Activated CD8-positive, alpha-beta memory T cell treated with anti-CD3 and anti-CD28 coated beads for 36 hours (primary cell): ENCODE measurements around the gene SSBP2. TPM values are rescaled to one million over a fixed set of nuclear protein-coding genes. Genes with fewer than 3 reads are reported as not detected.
"Not testable (repeated sequence)": the region's sequence is repeated elsewhere in the genome, so short reads cannot be mapped to it uniquely, and the experiment has no call there.

Source experiments
- CTCF ChIA-PET: fragments of 350-600 bp; sonication (Branson Sonifier 250); formaldehyde crosslinking; loops from one replicate; lab custom pipeline; 2021; ENCODE audit warnings: antibody characterized with exemption; lab: Charles Lee
- POLR2A ChIA-PET: fragments of 350-600 bp; sonication (Branson Sonifier 250); formaldehyde crosslinking; loops from one replicate; lab custom pipeline; 2021; ENCODE audit warnings: antibody characterized with exemption; lab: Charles Lee
- total RNA-seq, 2 experiments: library from RNA; stranded (reverse); gene quantifications; one replicate each; pipeline ENCODE4 v1.2.3, GENCODE V29; 2021

SSBP2 gene
- total RNA-seq, 2 experiments from 2014 or later = 7.0 to 9.7 TPM

GRCh38 chr5:81631621-81632020 is 119.3 kb downstream of the SSBP2 start:
- CTCF ChIA-PET = no interaction called here

DNA sequence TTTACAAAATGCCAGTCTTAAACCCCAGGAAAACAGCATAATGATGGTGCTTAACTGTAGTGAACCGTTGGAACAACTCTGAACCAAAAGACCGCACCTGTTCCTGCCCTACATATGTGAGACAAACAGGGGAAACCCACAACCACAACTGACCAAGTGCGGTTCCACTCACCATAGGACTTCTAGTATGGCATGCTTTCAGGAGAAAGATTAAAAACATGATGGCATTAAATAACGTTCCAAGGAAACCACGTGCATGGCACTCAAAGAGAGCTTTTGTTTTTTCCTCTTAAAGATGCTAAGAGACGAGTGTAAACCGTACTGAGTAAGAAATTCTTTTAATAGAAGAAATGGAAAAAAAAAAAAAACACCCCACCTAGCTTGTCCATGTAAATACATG is 119.8 kb downstream of the SSBP2 start:
- ChIA-PET POLR2A (interaction anchor here (0.6 kb wide), 2 partner anchors 185 to 643 kb away, joined by 4 to 5 read pairs; no protein-coding TSS in a partner anchor), CTCF (no interaction called here)

More at GRCh38 chr5:81631621-81632020, 119.3 kb downstream of the SSBP2 start:
- POLR2A ChIA-PET = no interaction called here

GRCh38 chr5:81630684-81631083 is 120.2 kb downstream of the SSBP2 start:
- CTCF ChIA-PET = interaction anchor here (1.2 kb wide), 1 partner anchor 20 kb away, joined by 3 read pairs; no protein-coding TSS in a partner anchor
- POLR2A ChIA-PET = interaction anchor here (0.6 kb wide), 2 partner anchors 185 to 644 kb away, joined by 4 to 5 read pairs; no protein-coding TSS in a partner anchor

DNA sequence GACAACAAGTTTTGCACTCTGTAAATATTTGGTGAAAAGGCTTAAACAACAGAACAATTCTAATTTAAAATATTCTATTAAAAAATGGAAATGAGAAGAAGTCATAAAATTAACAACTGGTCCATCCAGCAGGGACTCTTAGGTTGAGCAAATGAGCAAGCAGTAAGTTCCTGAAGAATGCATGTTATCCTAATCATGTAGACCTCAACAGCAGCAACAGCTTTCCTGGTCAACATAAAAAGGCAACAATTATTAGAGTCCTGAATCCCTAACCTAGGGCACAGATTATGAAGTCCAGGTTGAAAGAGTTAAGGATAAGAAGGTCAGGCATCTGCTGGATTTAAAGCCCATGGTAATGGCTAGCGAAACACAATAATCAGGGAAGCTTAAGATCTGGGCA is 120.9 kb downstream of the SSBP2 start:
- CTCF ChIA-PET = interaction anchor here (1.2 kb wide), 1 partner anchor 20 kb away, joined by 3 read pairs; no protein-coding TSS in a partner anchor
- POLR2A ChIA-PET = no interaction called here

DNA sequence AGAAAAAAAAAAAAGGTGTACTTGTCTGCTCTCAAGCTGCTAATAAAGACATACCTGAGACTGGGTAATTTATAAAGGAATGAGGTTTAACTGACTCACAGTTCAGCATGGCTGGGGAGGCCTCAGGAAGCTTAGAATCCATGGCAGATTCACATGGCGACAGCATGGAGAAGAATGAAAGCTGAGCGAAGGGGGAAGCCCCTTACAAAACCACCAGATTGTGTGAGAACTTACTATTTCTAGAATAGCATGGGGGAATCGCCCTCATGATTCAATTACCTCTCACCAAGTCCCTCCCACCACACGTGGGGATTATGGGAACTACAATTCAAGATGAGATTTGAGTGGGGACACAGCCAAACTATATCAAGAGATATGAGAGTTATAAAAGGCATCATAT is 122.8 kb downstream of the SSBP2 start:
- CTCF ChIA-PET, POLR2A ChIA-PET: not testable (repeated sequence)

DNA sequence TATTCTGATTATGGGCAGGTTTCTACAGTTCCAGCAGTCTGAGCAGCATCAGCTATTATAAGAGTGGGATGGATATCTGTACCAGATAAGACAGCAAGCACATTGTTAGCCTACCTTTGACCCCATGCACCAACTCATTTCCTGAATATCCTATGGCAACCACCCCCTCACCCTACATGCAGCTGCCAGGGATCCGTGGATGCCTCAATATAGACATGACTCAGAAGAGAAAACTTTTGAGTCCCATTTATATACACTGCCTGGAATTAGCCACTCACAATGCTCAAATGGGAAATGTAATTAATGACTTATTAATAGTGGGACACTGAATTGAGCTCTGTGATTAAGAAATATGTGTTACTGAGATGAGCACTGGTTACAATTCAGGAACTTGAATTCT is 124.4 kb downstream of the SSBP2 start:
- ChIA-PET CTCF (no interaction called here), POLR2A (no interaction called here)

- ChIA-PET CTCF (no interaction called here), POLR2A (no interaction called here)
These were observed 141.0 kb downstream of the SSBP2 start for GRCh38 chr5:81609810-81610375.

- ChIA-PET POLR2A (no interaction called here), CTCF (no interaction called here)
These were observed 141.9 kb downstream of the SSBP2 start for GRCh38 chr5:81608976-81609375.

GRCh38 chr5:81607693-81608092 is 143.2 kb downstream of the SSBP2 start:
- ChIA-PET CTCF (no interaction called here), POLR2A (no interaction called here)

DNA sequence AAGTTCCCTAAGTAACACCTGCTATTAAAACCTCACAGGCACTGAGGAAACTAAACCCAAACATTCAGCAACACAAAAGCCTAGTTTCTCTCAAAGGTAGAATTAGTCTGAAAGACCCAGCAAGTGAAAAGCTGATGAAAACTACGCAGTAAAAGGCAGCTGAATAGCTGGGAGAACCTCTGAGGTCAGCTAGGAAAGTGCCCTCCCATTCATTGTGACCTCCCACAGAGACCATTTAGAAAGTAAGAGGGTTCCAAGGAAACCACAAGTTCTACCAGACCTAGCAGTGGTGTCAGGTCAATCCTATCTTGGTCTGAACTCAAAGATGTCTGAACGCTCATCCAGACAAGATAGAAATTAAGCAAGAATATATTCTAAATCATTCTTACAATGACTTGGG is 144.7 kb downstream of the SSBP2 start:
- POLR2A ChIA-PET = no interaction called here
- CTCF ChIA-PET = no interaction called here

- POLR2A ChIA-PET = interaction anchor here (0.6 kb wide), 1 partner anchor 85 kb away, joined by 3 read pairs; no protein-coding TSS in a partner anchor
- CTCF ChIA-PET = no interaction called here
These were observed 145.6 kb downstream of the SSBP2 start for GRCh38 chr5:81605299-81605698.

DNA sequence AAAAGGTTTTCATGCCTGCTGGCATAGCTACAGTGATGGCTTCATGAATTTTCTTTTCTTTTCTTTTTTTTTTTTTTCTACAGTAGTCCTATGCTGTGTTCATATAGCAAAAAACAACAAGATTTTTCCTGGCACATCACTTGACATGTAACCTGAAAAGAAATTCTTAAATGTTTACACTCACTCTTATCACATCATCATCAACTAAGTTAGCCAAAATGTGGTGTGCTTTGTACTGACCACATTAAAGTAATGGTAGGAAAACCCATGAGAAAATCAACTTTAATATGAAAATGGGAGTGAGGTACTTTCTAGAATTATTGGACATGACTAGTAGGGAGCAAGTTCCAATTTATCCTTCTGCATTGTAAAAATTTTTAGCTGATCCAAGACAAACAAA is 146.7 kb downstream of the SSBP2 start:
- ChIA-PET POLR2A (no interaction called here), CTCF (no interaction called here)

GRCh38 chr5:81601919-81602318 is 149.0 kb downstream of the SSBP2 start:
- POLR2A ChIA-PET = no interaction called here

DNA sequence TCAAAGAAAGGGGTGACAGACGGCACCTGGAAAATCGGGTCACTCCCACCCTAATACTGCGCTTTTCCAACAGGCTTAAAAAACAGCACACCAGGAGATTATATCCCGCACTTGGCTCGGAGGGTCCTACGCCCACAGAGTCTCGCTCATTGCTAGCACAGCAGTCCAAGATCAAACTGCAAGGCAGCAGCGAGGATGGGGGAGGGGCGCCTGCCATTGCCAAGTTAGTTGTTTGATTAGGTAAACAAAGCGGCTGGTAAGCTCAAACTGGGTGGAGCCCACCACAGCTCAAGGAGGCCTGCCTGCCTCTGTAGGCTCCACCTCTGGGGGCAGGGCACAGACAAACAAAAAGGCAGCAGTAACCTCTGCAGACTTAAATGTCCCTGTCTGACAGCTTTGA is 158.8 kb downstream of the SSBP2 start:
- CTCF ChIA-PET, POLR2A ChIA-PET: not testable (repeated sequence)

More at GRCh38 chr5:81601919-81602318, 149.0 kb downstream of the SSBP2 start:
- CTCF ChIA-PET = no interaction called here

- POLR2A ChIA-PET = no interaction called here
- CTCF ChIA-PET = no interaction called here
These were observed 160.2 kb downstream of the SSBP2 start for GRCh38 chr5:81590498-81591384.

DNA sequence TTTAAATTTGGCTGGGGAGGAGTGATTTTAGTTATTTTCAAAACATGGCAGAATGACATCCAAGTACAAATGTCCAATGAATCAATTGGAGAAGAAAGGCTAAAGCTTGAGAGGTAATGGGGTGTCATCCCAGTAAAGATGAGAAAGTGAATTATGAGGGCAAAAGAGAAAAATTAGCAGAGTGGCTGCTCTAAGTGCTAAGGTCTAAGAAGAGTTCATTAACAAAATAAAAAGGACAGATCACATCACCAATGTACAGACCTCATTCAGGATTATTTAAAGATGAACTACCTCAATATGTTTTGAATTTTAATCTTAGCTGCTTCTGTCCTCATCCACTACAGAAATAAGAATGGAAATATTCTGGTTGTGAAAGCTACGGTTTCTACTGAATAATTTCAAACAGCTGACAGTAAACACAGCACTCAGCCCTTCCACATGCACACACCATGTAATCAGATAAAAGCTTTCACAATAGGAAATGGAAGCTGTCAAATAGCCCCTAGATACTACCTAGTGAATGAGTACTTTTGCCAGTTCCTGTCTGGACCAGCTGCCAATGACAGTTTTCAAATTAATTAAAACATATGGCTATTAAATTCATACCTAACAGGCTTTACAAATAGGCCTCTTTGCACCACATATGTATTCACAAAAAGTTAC is 171.5 kb downstream of the SSBP2 start:
- ChIA-PET POLR2A (no interaction called here), CTCF (no interaction called here)

- CTCF ChIA-PET = no interaction called here
- POLR2A ChIA-PET = no interaction called here
These were observed 173.8 kb downstream of the SSBP2 start for GRCh38 chr5:81577091-81577490.

DNA sequence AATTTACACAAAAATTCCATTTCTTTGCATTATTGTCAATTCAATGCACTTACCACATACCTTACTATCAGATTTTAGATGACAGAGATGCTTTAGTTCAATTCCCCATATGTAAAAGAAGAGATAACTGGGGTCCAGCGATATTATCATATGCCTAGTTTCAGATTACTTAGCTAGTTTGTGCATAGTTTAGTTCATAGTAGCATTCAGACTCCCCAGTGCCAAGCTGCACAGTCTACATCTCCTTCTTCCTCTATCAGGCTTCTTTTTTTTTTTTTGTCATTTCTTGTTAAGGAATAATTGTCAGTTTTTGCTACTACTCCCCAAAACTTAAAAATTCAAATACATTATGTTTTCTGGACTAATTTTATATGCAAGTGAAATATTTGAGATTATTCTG is 175.0 kb downstream of the SSBP2 start:
- ChIA-PET POLR2A (no interaction called here), CTCF (no interaction called here)

DNA sequence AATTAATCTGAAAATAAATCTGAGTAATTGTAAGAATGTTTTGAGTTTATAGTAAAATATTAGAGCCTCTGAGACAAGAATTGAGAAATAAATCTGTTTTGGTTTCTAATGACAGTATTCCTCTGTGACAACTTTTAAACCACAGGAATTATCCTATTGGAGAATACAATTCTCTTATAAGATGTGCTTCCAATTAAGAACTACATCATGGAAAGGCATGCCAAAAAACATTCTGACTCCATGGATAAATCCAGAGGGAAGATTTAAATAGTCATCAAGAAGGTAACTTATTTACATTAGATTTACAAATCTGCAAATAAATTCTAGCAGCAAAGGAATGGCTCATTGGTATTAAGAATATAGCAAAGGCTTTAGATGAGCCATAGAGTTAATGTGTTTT is 178.7 kb downstream of the SSBP2 start:
- ChIA-PET POLR2A (no interaction called here), CTCF (no interaction called here)

GRCh38 chr5:81558188-81558587 is 192.7 kb downstream of the SSBP2 start:
- ChIA-PET CTCF (no interaction called here), POLR2A (no interaction called here)
